Ectodermal cell (in vitro differentiated cells): ENCODE results near the gene ARAP3.
A peak's percentile ranks its signal among the peaks of the same experiment; 100 is the strongest.

Source experiments
- H3K27ac ChIP-seq: 2 replicates; pipeline ENCODE4 v1.7.0; 2013; ENCODE audit warnings: mild to moderate bottlenecking, low read depth, low read length; ENCODE audit not compliant: insufficient read depth, poor library complexity, severe bottlenecking
- H3K27me3 ChIP-seq: 2 replicates; pipeline ENCODE4 v1.7.0; 2013; ENCODE audit warnings: mild to moderate bottlenecking, low read length; ENCODE audit not compliant: insufficient read depth, control insufficient read depth, poor library complexity, severe bottlenecking
- H3K36me3 ChIP-seq: one replicate; pipeline ENCODE4 v1.7.0; 2013; ENCODE audit warnings: low read length; ENCODE audit not compliant: control insufficient read depth, insufficient read depth
- H3K4me1 ChIP-seq: one replicate; pipeline ENCODE4 v1.7.0; 2013; ENCODE audit warnings: low read length; ENCODE audit not compliant: control insufficient read depth, insufficient read depth
- H3K4me3 ChIP-seq: 2 replicates; pipeline ENCODE4 v1.7.0; 2013; ENCODE audit warnings: low read depth, low read length, control low read depth; ENCODE audit not compliant: insufficient read depth
- H3K9me3 ChIP-seq: 2 replicates; pipeline ENCODE4 v1.7.0; 2013; ENCODE audit warnings: mild to moderate bottlenecking, low read length, moderate library complexity; ENCODE audit not compliant: control insufficient read depth
- WGBS, 2 experiments: methylation state at CpG; one replicate each; pipeline ENCODE4 v1.1.7; 2013; ENCODE audit warnings: missing lambda C conversion rate in 2 of 2; 5-methylcytosine and 5-hydroxymethylcytosine counted together

ARAP3 gene

GRCh38 chr5:141701360-141702119 is 19.5 kb upstream of the ARAP3 start:
- 65 to 66% methylated on average over 16 of the region's 16 CpGs for WGBS, 2 experiments
- H3K4me3 ChIP-seq, result no peak overlapping the region
- no peaks in the 10 kb centered on the region for H3K36me3 ChIP-seq
- no peak overlapping the region for H3K27ac ChIP-seq
- H3K4me1 ChIP-seq, result no peaks in the 10 kb centered on the region
- peaks cover 53% of the 10 kb centered on the region for H3K27me3 ChIP-seq
- no peaks in the 10 kb centered on the region for H3K9me3 ChIP-seq

- peaks cover 21% of the 10 kb centered on the region for H3K27me3 ChIP-seq
- H3K36me3 ChIP-seq, result no peaks in the 10 kb centered on the region
- 93 to 94% methylated on average over 3 of the region's 3 CpGs for WGBS, 2 experiments
Observed at GRCh38 chr5:141697586-141697985, 15.6 kb upstream of the ARAP3 start.

GRCh38 chr5:141696431-141696830 is 14.4 kb upstream of the ARAP3 start:
- 95% methylated on average over 2 of the region's 2 CpGs for WGBS, 2 experiments
- peaks cover 17% of the 10 kb centered on the region for H3K27me3 ChIP-seq
- H3K4me1 ChIP-seq, result peaks cover 7% of the 10 kb centered on the region
- H3K27ac ChIP-seq, result no peak overlapping the region
- no peaks in the 10 kb centered on the region for H3K36me3 ChIP-seq
- no peak overlapping the region for H3K4me3 ChIP-seq
- H3K9me3 ChIP-seq, result no peaks in the 10 kb centered on the region

More at GRCh38 chr5:141697586-141697985, 15.6 kb upstream of the ARAP3 start:
- H3K9me3 ChIP-seq, result no peaks in the 10 kb centered on the region
- no peak overlapping the region for H3K4me3 ChIP-seq
- no peak overlapping the region for H3K27ac ChIP-seq
- peaks cover 5% of the 10 kb centered on the region for H3K4me1 ChIP-seq

- WGBS, 2 experiments, result 83 to 86% methylated on average over 11 of the region's 11 CpGs
- Histone ChIP-seq H3K27me3 (peaks cover 16% of the 10 kb centered on the region), H3K9me3 (no peaks in the 10 kb centered on the region), H3K36me3 (no peaks in the 10 kb centered on the region), H3K4me3 (no peak overlapping the region), H3K4me1 (peaks cover 7% of the 10 kb centered on the region), H3K27ac (no peak overlapping the region)
Observed at GRCh38 chr5:141695627-141696215, 13.7 kb upstream of the ARAP3 start.

- Histone ChIP-seq H3K27me3 (peaks cover 14% of the 10 kb centered on the region), H3K27ac (no peak overlapping the region), H3K4me3 (no peak overlapping the region), H3K4me1 (peaks cover 7% of the 10 kb centered on the region), H3K36me3 (no peaks in the 10 kb centered on the region), H3K9me3 (no peaks in the 10 kb centered on the region)
- 87 to 88% methylated on average over 5 of the region's 5 CpGs for WGBS, 2 experiments
Observed at GRCh38 chr5:141694479-141694878, 12.4 kb upstream of the ARAP3 start.

- WGBS, 2 experiments, result 77 to 79% methylated on average over 25 of the region's 25 CpGs
- H3K4me3 ChIP-seq, result no peak overlapping the region
- H3K36me3 ChIP-seq, result no peaks in the 10 kb centered on the region
- no peak overlapping the region for H3K27ac ChIP-seq
- H3K4me1 ChIP-seq, result peaks cover 7% of the 10 kb centered on the region
- no peaks in the 10 kb centered on the region for H3K9me3 ChIP-seq
- H3K27me3 ChIP-seq, result peaks cover 14% of the 10 kb centered on the region
Observed at GRCh38 chr5:141692919-141693725, 11.1 kb upstream of the ARAP3 start.

GRCh38 chr5:141692533-141692888 is 10.5 kb upstream of the ARAP3 start:
- Histone ChIP-seq H3K27ac (no peak overlapping the region), H3K27me3 (peaks cover 14% of the 10 kb centered on the region), H3K4me3 (peak overlapping the region; percentile 21), H3K36me3 (no peaks in the 10 kb centered on the region), H3K9me3 (no peaks in the 10 kb centered on the region), H3K4me1 (peaks cover 13% of the 10 kb centered on the region)
- 19 to 24% methylated on average over 5 of the region's 5 CpGs for WGBS, 2 experiments

GRCh38 chr5:141691867-141692532 is 10.0 kb upstream of the ARAP3 start:
- Histone ChIP-seq H3K27me3 (peaks cover 14% of the 10 kb centered on the region), H3K4me3 (peak overlapping the region; percentile 21), H3K36me3 (no peaks in the 10 kb centered on the region), H3K9me3 (no peaks in the 10 kb centered on the region), H3K27ac (no peak overlapping the region), H3K4me1 (peaks cover 16% of the 10 kb centered on the region)
- WGBS, 2 experiments, result 6 to 7% methylated on average over 30 of the region's 30 CpGs

GRCh38 chr5:141691286-141691866 is 9.3 kb upstream of the ARAP3 start:
- no peaks in the 10 kb centered on the region for H3K36me3 ChIP-seq
- H3K4me1 ChIP-seq, result peaks cover 16% of the 10 kb centered on the region
- H3K4me3 ChIP-seq, result no peak overlapping the region
- no peak overlapping the region for H3K27ac ChIP-seq
- no peaks in the 10 kb centered on the region for H3K9me3 ChIP-seq
- 86 to 87% methylated on average over 9 of the region's 9 CpGs for WGBS, 2 experiments
- H3K27me3 ChIP-seq, result peaks cover 14% of the 10 kb centered on the region
